ENCODE data around the gene TAF5.

DNA sequence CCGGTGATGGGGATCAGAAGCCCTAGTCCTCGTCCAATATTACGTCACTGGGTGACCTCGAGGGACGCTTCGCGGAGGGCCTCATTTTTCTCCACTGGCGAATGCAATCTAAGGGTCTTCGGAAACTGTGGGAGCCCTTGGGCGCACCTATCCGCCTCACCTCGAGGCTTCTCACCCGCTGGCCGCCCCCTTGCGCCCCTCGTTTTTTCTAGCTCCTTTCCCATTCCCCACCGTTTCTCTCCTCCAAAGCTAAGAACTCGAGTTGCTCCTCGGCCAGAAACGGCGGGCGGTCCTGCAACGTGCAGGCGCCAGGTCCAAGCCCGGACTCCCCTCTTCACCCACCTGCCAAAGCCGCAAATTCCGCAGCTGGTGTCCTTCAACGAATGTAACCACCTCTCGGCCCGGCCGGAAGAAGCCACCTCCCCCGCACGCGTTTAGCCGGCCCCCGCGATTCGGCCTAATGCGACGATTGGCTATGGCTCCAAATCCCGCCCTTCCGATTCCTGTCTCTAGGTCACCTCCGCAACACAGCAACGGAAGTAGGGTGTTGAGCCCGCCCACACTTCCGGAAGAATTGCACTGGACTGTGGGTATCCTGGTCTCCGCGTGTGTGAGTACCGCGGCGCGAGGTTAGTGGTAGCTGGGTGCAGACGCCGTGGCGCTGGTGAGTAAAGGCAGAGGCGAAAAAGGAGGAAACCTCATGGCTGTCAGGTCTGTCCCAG lies 28.5 kb downstream of the TAF5 start, which contains the start of the genes ATP5MK and PDCD11:
- TF ChIP-seq, protein P1, sequence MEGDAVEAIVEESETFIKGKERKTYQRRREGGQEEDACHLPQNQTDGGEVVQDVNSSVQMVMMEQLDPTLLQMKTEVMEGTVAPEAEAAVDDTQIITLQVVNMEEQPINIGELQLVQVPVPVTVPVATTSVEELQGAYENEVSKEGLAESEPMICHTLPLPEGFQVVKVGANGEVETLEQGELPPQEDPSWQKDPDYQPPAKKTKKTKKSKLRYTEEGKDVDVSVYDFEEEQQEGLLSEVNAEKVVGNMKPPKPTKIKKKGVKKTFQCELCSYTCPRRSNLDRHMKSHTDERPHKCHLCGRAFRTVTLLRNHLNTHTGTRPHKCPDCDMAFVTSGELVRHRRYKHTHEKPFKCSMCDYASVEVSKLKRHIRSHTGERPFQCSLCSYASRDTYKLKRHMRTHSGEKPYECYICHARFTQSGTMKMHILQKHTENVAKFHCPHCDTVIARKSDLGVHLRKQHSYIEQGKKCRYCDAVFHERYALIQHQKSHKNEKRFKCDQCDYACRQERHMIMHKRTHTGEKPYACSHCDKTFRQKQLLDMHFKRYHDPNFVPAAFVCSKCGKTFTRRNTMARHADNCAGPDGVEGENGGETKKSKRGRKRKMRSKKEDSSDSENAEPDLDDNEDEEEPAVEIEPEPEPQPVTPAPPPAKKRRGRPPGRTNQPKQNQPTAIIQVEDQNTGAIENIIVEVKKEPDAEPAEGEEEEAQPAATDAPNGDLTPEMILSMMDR (conservative IDR thresholded peaks at IDR 0.05), result no peak; the same call in 1 of the 2 replicates
- TF ChIP-seq ZFX (IDR thresholded peaks at IDR 0.05), result 0 out of 2 replicates have a peak, but pooled peaks have one; percentile 17

All from C4-2B (cell line).